EL (cell line): Measurements from ENCODE around the gene FUT4.
"Not testable (repeated sequence)": the region's sequence is repeated elsewhere in the genome, so short reads cannot be mapped to it uniquely, and the experiment has no call there.

Source experiments
- DNase-seq: peaks from one replicate; pipeline ENCODE4 v3.0.0-alpha.2; 2016

The FUT4 gene

GRCh38 chr11:94543695-94544645 is at the start of gene FUT4:
FUT4 (plus strand) TSS chr11:94543921; CDS start chr11:94544134, 213 bp downstream.
- DNase-seq, result peak; percentile 83

- DNase-seq, result no peak
Measured at GRCh38 chr11:94494126-94494680, 49.5 kb upstream of the FUT4 start.

- no peak for DNase-seq
Measured at GRCh38 chr11:94500181-94500580, 43.5 kb upstream of the FUT4 start.

- no peak for DNase-seq
Measured at GRCh38 chr11:94501522-94501921, 42.2 kb upstream of the FUT4 start.

- DNase-seq, result peak; percentile 64
Measured at GRCh38 chr11:94504689-94505293, 38.9 kb upstream of the FUT4 start.

- DNase-seq, result not testable (repeated sequence)
Measured at GRCh38 chr11:94506513-94506912, 37.2 kb upstream of the FUT4 start.

GRCh38 chr11:94507485-94507884 is 36.2 kb upstream of the FUT4 start:
- DNase-seq, result no peak

- DNase-seq, result peak; percentile 60
Measured at GRCh38 chr11:94511932-94512781, 31.6 kb upstream of the FUT4 start, which contains the start of gene C11orf97. C11orf97 (plus strand) TSS chr11:94512461; CDS start chr11:94512529, 68 bp downstream.

- DNase-seq, result no peak
Measured at GRCh38 chr11:94513091-94513490, 30.6 kb upstream of the FUT4 start.

- DNase-seq, result no peak
Measured at GRCh38 chr11:94515398-94515797, 28.3 kb upstream of the FUT4 start.

- no peak for DNase-seq
Measured at GRCh38 chr11:94516725-94517124, 27.0 kb upstream of the FUT4 start.

- no peak for DNase-seq
Measured at GRCh38 chr11:94518300-94518699, 25.4 kb upstream of the FUT4 start.

GRCh38 chr11:94519478-94520084 is 24.1 kb upstream of the FUT4 start:
- peak; percentile 31 for DNase-seq

- no peak for DNase-seq
Measured at GRCh38 chr11:94521684-94522083, 22.0 kb upstream of the FUT4 start.

GRCh38 chr11:94524341-94524740 is 19.4 kb upstream of the FUT4 start:
- DNase-seq, result no peak

- DNase-seq, result peak; percentile 71
Measured at GRCh38 chr11:94525546-94526324, 18.0 kb upstream of the FUT4 start.

GRCh38 chr11:94526645-94527438 is 16.9 kb upstream of the FUT4 start:
- DNase-seq, result no peak

- DNase-seq, result no peak
Measured at GRCh38 chr11:94528551-94528950, 15.2 kb upstream of the FUT4 start.

GRCh38 chr11:94532211-94532610 is 11.5 kb upstream of the FUT4 start:
- DNase-seq, result no peak

GRCh38 chr11:94533206-94533605 is 10.5 kb upstream of the FUT4 start:
- no peak for DNase-seq
